Breast epithelium (tissue), 4 donors: ENCODE measurements around the gene CADM1. TPM values are rescaled to one million over a fixed set of nuclear protein-coding genes. Genes with fewer than 3 reads are reported as not detected.

Experiments used
- DNase-seq, 2 donors: peaks; one replicate each; pipeline ENCODE4 v3.0.0-alpha.2; 2019; ENCODE audit warnings: low spot score in 2 of 2
- H3K27ac ChIP-seq, 2 donors: fragments of 200-600 bp; sonication (generic) in 1 of 2; one replicate each; pipeline ENCODE4 v1.5.1; 2016 to 2019; ENCODE audit warnings: mild to moderate bottlenecking in 1 of 2
- H3K27me3 ChIP-seq, 2 donors: fragments of 200-600 bp; sonication (generic) in 1 of 2; one replicate each; pipeline versions ENCODE4 v1.5.1 to v1.6.0; 2017 to 2019; ENCODE audit warnings: control low read depth in 1 of 2, mild to moderate bottlenecking in 1 of 2
- H3K36me3 ChIP-seq: fragments of 200-600 bp; one replicate; pipeline ENCODE4 v1.5.1; 2019
- H3K4me1 ChIP-seq, 2 donors: fragments of 200-600 bp; sonication (generic); one replicate each; pipeline ENCODE4 v1.5.1; 2016 to 2019; ENCODE audit warnings: control low read depth in 1 of 2
- H3K4me3 ChIP-seq, 3 donors: fragments of 200-600 bp; sonication (generic); 1 replicate in 2 of 3; 2 replicates in 1 of 3; pipeline ENCODE4 v1.5.1; 2016 to 2019; ENCODE audit warnings: mild to moderate bottlenecking in 3 of 3, moderate library complexity in 2 of 3
- H3K9me3 ChIP-seq, 2 donors: fragments of 200-600 bp; sonication (generic) in 1 of 2; one replicate each; pipeline ENCODE4 v1.5.1; 2016 to 2019; ENCODE audit warnings: control low read depth in 1 of 2
- CTCF ChIP-seq, 3 donors: fragments of 450-650 bp; IDR thresholded peaks; one replicate each; pipeline ENCODE4 v1.5.1; 2016 to 2017; ENCODE audit warnings: antibody characterized with exemption in 3 of 3, mild to moderate bottlenecking in 3 of 3, moderate library complexity in 3 of 3
- POLR2A ChIP-seq: fragments of 450-650 bp; IDR thresholded peaks from one replicate; pipeline ENCODE4 v1.6.1; 2016; ENCODE audit warnings: antibody characterized with exemption, mild to moderate bottlenecking, moderate library complexity
- POLR2AphosphoS5 ChIP-seq, 3 donors: sonication (generic); formaldehyde crosslinking; IDR thresholded peaks; one replicate each; pipeline ENCODE4 v1.6.1; 2017; ENCODE audit warnings: antibody characterized with exemption in 3 of 3
- intact Hi-C: fragments of 100-400 bp; cut with DNase I; formaldehyde crosslinking; loops from one replicate; pipeline ENCODE4 v1.15.1; 2023; ENCODE audit warnings: low total_unique reads
- total RNA-seq, 3 donors: library from RNA; depleted of rRNA; stranded (reverse); fragments of >200 nt; gene quantifications; one replicate each; pipeline ENCODE4 v1.1.0, GENCODE V29; 2016

CADM1 gene
- total RNA-seq, 3 donors from 2014 or later = 5.3 to 48.4 (median 33.1) TPM

GRCh38 chr11:115506954-115507675, 2.9 kb upstream of the CADM1 start:
- Histone ChIP-seq H3K36me3 (no peaks in the 10 kb centered on the region), H3K9me3 (no peaks in the 10 kb centered on the region), H3K4me3 (no peak overlapping the region), H3K4me1 (no peaks in the 10 kb centered on the region), H3K27me3 (peaks cover 0 to 4% of the 10 kb centered on the region in 2 donors), H3K27ac (no peak overlapping the region)
- intact Hi-C loops = no loop called here
- DNase-seq = no peak
- no peak for TF ChIP-seq POLR2AphosphoS5 (IDR thresholded peaks at IDR 0.05)
- TF ChIP-seq POLR2A = no peak
- TF ChIP-seq CTCF (IDR thresholded peaks at IDR 0.05) = no peak

- Histone ChIP-seq H3K4me1 (no peaks in the 10 kb centered on the region), H3K27ac (peak overlapping the region; percentile 81 to 82), H3K4me3 (peak overlapping the region; percentile 46 to 72 (median 67)), H3K9me3 (no peaks in the 10 kb centered on the region), H3K27me3 (peaks cover 4 to 5% of the 10 kb centered on the region in 2 donors), H3K36me3 (no peaks in the 10 kb centered on the region)
- TF ChIP-seq POLR2A (no peak), POLR2AphosphoS5 (IDR thresholded peaks at IDR 0.05) (no peak), CTCF (IDR thresholded peaks at IDR 0.05) (no peak)
- DNase-seq = no peak
- intact Hi-C loops = no loop called here
Observed at GRCh38 chr11:115505175-115505574, 960 bp upstream of the CADM1 start.

GRCh38 chr11:115503886-115504275, 334 bp downstream of the CADM1 start:
- Histone ChIP-seq H3K4me1 (no peaks in the 10 kb centered on the region), H3K27ac (peak overlapping the region; percentile 81 to 82), H3K36me3 (no peaks in the 10 kb centered on the region), H3K9me3 (no peaks in the 10 kb centered on the region), H3K4me3 (peak overlapping the region; percentile 46 to 72 (median 67)), H3K27me3 (peaks cover 4 to 5% of the 10 kb centered on the region in 2 donors)
- no peak for TF ChIP-seq POLR2AphosphoS5 (IDR thresholded peaks at IDR 0.05)
- TF ChIP-seq POLR2A = no peak
- TF ChIP-seq CTCF (IDR thresholded peaks at IDR 0.05) = no peak
- DNase-seq = no peak
- intact Hi-C loops = no loop called here

- Histone ChIP-seq H3K9me3 (no peaks in the 10 kb centered on the region), H3K27ac (peak overlapping the region; percentile 81 to 82), H3K27me3 (peaks cover 4 to 5% of the 10 kb centered on the region in 2 donors), H3K36me3 (no peaks in the 10 kb centered on the region), H3K4me1 (no peaks in the 10 kb centered on the region), H3K4me3 (peak overlapping the region; percentile 46 to 72 (median 67))
- intact Hi-C loops = no loop called here
- peak; percentile 48 to 61 for DNase-seq
- TF ChIP-seq CTCF (IDR thresholded peaks at IDR 0.05) = peak in 2 of 3 donors; percentile 13 to 20
- TF ChIP-seq POLR2AphosphoS5 (IDR thresholded peaks at IDR 0.05) = no peak
Observed at GRCh38 chr11:115503083-115503885, 931 bp downstream of the CADM1 start.

GRCh38 chr11:115502636-115503082, 1.6 kb downstream of the CADM1 start:
- intact Hi-C loops = no loop called here
- Histone ChIP-seq H3K4me3 (peak overlapping the region; percentile 46 to 72 (median 67)), H3K4me1 (no peaks in the 10 kb centered on the region), H3K27me3 (peaks cover 4 to 5% of the 10 kb centered on the region in 2 donors), H3K36me3 (no peaks in the 10 kb centered on the region), H3K9me3 (no peaks in the 10 kb centered on the region), H3K27ac (no peak overlapping the region)
- no peak for DNase-seq
- TF ChIP-seq CTCF (IDR thresholded peaks at IDR 0.05) (no peak), POLR2AphosphoS5 (IDR thresholded peaks at IDR 0.05) (no peak), POLR2A (no peak)
